HCT116 (cell line): ENCODE results near the gene HNRNPH3. TPM values are rescaled to one million over a fixed set of nuclear protein-coding genes. Genes with fewer than 3 reads are reported as not detected.

Experiments used
- ATAC-seq: fragments of 200-7000 bp; cut with Tn5 transposase; 2 replicates; pipeline ENCODE4 v1.9.1; 2020; ENCODE audit warnings: mild to moderate bottlenecking, moderate library complexity
- BruUV-seq: library from RNA; stranded (reverse); fragments of 400-500 nt; replicated peaks from 2 replicates; lab custom pipeline; 2021; lab: Mats Ljungman, UMichigan
- CTCF ChIA-PET: fragments of 300-600 bp; sonication (Branson Sonifier 250); formaldehyde crosslinking; loops from one replicate; lab custom pipeline; 2021; ENCODE audit warnings: antibody characterized with exemption; lab: Charles Lee
- POLR2A ChIA-PET: fragments of 300-600, 350-600 bp; sonication (Branson Sonifier 250); formaldehyde crosslinking; loops from one replicate; lab custom pipeline; 2021; ENCODE audit warnings: antibody characterized with exemption; lab: Charles Lee
- RAD21 ChIA-PET, 2 experiments: fragments of 300-600 bp; sonication (Branson Sonifier 250); formaldehyde crosslinking; loops; one replicate each; lab custom pipeline; 2023; ENCODE audit warnings: low total read pairs in 2 of 2; ENCODE audit not compliant: uncharacterized antibody in 2 of 2, unreplicated experiment in 2 of 2, low non-redundant PET in 1 of 2; lab: Charles Lee
- DNase-seq: peaks from one replicate; pipeline ENCODE4 v3.0.0-alpha.2; 2010; ENCODE audit warnings: low read depth, low spot score
- H2AFZ ChIP-seq: fragments of 200-600 bp; shearing (Covaris generic), sonication (generic); 2 replicates; pipeline ENCODE4 v1.6.1; 2017; ENCODE audit warnings: low read depth, mixed run types, mixed read lengths, antibody characterized with exemption, low read length; ENCODE audit not compliant: poor library complexity, severe bottlenecking
- H3K27ac ChIP-seq: 2 replicates; pipeline ENCODE4 v1.5.1; 2012; ENCODE audit warnings: low read depth, low read length
- H3K27me3 ChIP-seq: fragments of 200-600 bp; sonication (generic); 2 replicates; pipeline ENCODE4 v1.6.1; 2016; ENCODE audit warnings: mixed run types, low read length, mixed read lengths; ENCODE audit not compliant: insufficient read depth
- H3K36me3 ChIP-seq, 2 experiments: fragments of 200-500 bp in 1 of 2; fragments of 200-600 bp in 1 of 2; sonication (Bioruptor generic) in 1 of 2; sonication (generic) in 1 of 2; 2 replicates each; pipeline versions ENCODE4 v1.5.1 to v1.6.1; 2014 to 2016; ENCODE audit warnings: low read length in 2 of 2, inconsistent platforms in 1 of 2, mixed read lengths in 1 of 2, mixed run types in 1 of 2; ENCODE audit not compliant: insufficient read depth in 2 of 2, control insufficient read depth in 1 of 2
- H3K4me1 ChIP-seq, 2 experiments: fragments of 200-600 bp in 1 of 2; sonication (generic) in 1 of 2; 2 replicates each; pipeline versions ENCODE4 v1.5.1 to v1.6.1; 2012 to 2017; ENCODE audit warnings: low read length in 2 of 2, inconsistent platforms in 1 of 2, mild to moderate bottlenecking in 1 of 2, mixed read lengths in 1 of 2, mixed run types in 1 of 2, moderate library complexity in 1 of 2; ENCODE audit not compliant: insufficient read depth in 2 of 2, control insufficient read depth in 1 of 2
- H3K4me2 ChIP-seq: fragments of 200-600 bp; sonication (generic); 2 replicates; pipeline ENCODE4 v1.6.1; 2017; ENCODE audit warnings: mixed run types, low read length, mixed read lengths
- H3K4me3 ChIP-seq, 2 experiments: fragments of 200-600 bp in 1 of 2; sonication (generic) in 1 of 2; replicated peaks in 1 of 2; 2 replicates each; pipeline ENCODE4 v1.5.1; 2011 to 2016; ENCODE audit warnings: low read length in 2 of 2, control low read depth in 1 of 2, low read depth in 1 of 2, mild to moderate bottlenecking in 1 of 2, mixed read lengths in 1 of 2, mixed run types in 1 of 2
- H3K79me2 ChIP-seq: fragments of 200-600 bp; sonication (generic); 2 replicates; pipeline ENCODE4 v1.6.1; 2017; ENCODE audit warnings: mild to moderate bottlenecking, mixed run types, low read length, moderate library complexity, mixed read lengths; ENCODE audit not compliant: insufficient read depth
- H3K9ac ChIP-seq: fragments of 200-600 bp; sonication (generic); 2 replicates; pipeline ENCODE4 v1.6.1; 2016; ENCODE audit warnings: low read length, mixed read lengths
- H3K9me2 ChIP-seq: fragments of 200-600 bp; sonication (generic), shearing (Covaris generic); 2 replicates; pipeline ENCODE4 v1.6.1; 2017; ENCODE audit warnings: mixed run types, mild to moderate bottlenecking, moderate library complexity; ENCODE audit not compliant: insufficient read depth
- H3K9me3 ChIP-seq, 2 experiments: fragments of 200-500 bp in 1 of 2; fragments of 200-600 bp in 1 of 2; sonication (Bioruptor generic) in 1 of 2; sonication (generic) in 1 of 2; 2 replicates each; pipeline ENCODE4 v1.6.1; 2014 to 2017; ENCODE audit warnings: low read length in 2 of 2, mixed read lengths in 2 of 2, inconsistent platforms in 1 of 2, low read depth in 1 of 2, mild to moderate bottlenecking in 1 of 2, mixed run types in 1 of 2, moderate library complexity in 1 of 2; ENCODE audit not compliant: control insufficient read depth in 1 of 2, insufficient read depth in 1 of 2
- H4K20me1 ChIP-seq: fragments of 200-600 bp; sonication (generic), shearing (Covaris generic); 2 replicates; pipeline ENCODE4 v1.6.1; 2017; ENCODE audit warnings: mixed run types, mild to moderate bottlenecking, moderate library complexity; ENCODE audit not compliant: insufficient read depth
- CEBPB ChIP-seq: IDR thresholded peaks from 2 replicates; pipeline ENCODE4 v1.6.1; 2012; ENCODE audit warnings: low read depth
- EGR1 ChIP-seq: IDR thresholded peaks from 2 replicates; pipeline ENCODE4 v1.6.1; 2012; ENCODE audit warnings: low read depth
- ELF1 ChIP-seq: IDR thresholded peaks from 2 replicates; pipeline ENCODE4 v1.6.1; 2012; ENCODE audit warnings: low read depth, borderline replicate concordance
- EZH2 ChIP-seq: fragments of 200-600 bp; sonication (generic); IDR thresholded peaks from 2 replicates; pipeline ENCODE4 v1.6.1; 2017; ENCODE audit warnings: antibody characterized with exemption, mixed run types
- EZH2phosphoT487 ChIP-seq: fragments of 200-600 bp; IDR thresholded peaks from 2 replicates; pipeline ENCODE4 v1.6.1; 2018; ENCODE audit warnings: antibody characterized with exemption, borderline replicate concordance
- FOSL1 ChIP-seq: IDR thresholded peaks from 2 replicates; pipeline ENCODE4 v1.6.1; 2012; ENCODE audit warnings: low read depth
- JUND ChIP-seq: IDR thresholded peaks from 2 replicates; pipeline ENCODE4 v1.6.1; 2012
- POLR2A ChIP-seq: IDR thresholded peaks from 2 replicates; pipeline ENCODE4 v1.7.0; 2011; ENCODE audit warnings: borderline replicate concordance; ENCODE audit not compliant: insufficient read depth, insufficient read length; ENCODE audit errors: extremely low read depth
- POLR2AphosphoS5 ChIP-seq: IDR thresholded peaks from 2 replicates; pipeline ENCODE4 v1.6.1; 2011; ENCODE audit warnings: mild to moderate bottlenecking, low read depth, low read length, moderate library complexity
- SIN3A ChIP-seq: IDR thresholded peaks from 2 replicates; pipeline ENCODE4 v1.6.1; 2012; ENCODE audit warnings: low read depth
- SRF ChIP-seq: IDR thresholded peaks from 2 replicates; pipeline ENCODE4 v1.6.1; 2012; ENCODE audit warnings: low read depth
- TCF7L2 ChIP-seq: IDR thresholded peaks from 2 replicates; pipeline ENCODE4 v1.7.0; 2011; ENCODE audit warnings: borderline replicate concordance, inconsistent platforms; ENCODE audit not compliant: insufficient read depth, insufficient read length; ENCODE audit errors: extremely low read depth
- YY1 ChIP-seq: IDR thresholded peaks from 2 replicates; pipeline ENCODE4 v1.6.1; 2011; ENCODE audit warnings: low read length, low read depth, moderate library complexity, mild to moderate bottlenecking; ENCODE audit not compliant: insufficient replicate concordance; ENCODE audit errors: extremely low read depth
- ZFX ChIP-seq: fragments of 450-650 bp; IDR thresholded peaks from 2 replicates; pipeline ENCODE4 v1.6.1; 2017
- ZNF274 ChIP-seq: fragments of 200-500 bp; sonication (Bioruptor generic); IDR thresholded peaks from 2 replicates; pipeline ENCODE4 v1.6.1; 2014; ENCODE audit warnings: mild to moderate bottlenecking, low read depth, low read length, inconsistent platforms
- intact Hi-C: fragments of 100-400 bp; cut with micrococcal nuclease; formaldehyde crosslinking; loops from 2 replicates; pipeline ENCODE4 v1.10.0; 2022
- total RNA-seq: library from RNA; stranded (reverse); gene quantifications from one replicate; pipeline ENCODE4 v1.2.1, GENCODE V29; 2021; ENCODE audit not compliant: unreplicated experiment
- TF ChIP-seq, protein P1 (sequence below): IDR thresholded peaks from 2 replicates; pipeline ENCODE4 v1.6.1; 2012; ENCODE audit warnings: low read depth
- TF ChIP-seq, protein P2 (sequence below): IDR thresholded peaks from 2 replicates; pipeline ENCODE4 v1.6.1; 2011; ENCODE audit warnings: mild to moderate bottlenecking, low read length, moderate library complexity; ENCODE audit not compliant: insufficient replicate concordance; ENCODE audit errors: extremely low read depth
- TF ChIP-seq, protein P3 (sequence below), 3 experiments: fragments of 200-600 bp in 1 of 3; sonication (generic) in 1 of 3; IDR thresholded peaks in 2 of 3; conservative IDR thresholded peaks in 1 of 3; 2 replicates each; pipeline ENCODE4 v1.5.1; 2012 to 2017; ENCODE audit warnings: low read depth in 2 of 3, low read length in 2 of 3, antibody characterized with exemption in 1 of 3, borderline replicate concordance in 1 of 3, control low read depth in 1 of 3, mild to moderate bottlenecking in 1 of 3, mixed read lengths in 1 of 3, mixed run types in 1 of 3, moderate library complexity in 1 of 3; ENCODE audit not compliant: insufficient read depth in 1 of 3

The HNRNPH3 gene
- total RNA-seq, 1 experiment from 2014 or later, result 126 TPM

DNA sequence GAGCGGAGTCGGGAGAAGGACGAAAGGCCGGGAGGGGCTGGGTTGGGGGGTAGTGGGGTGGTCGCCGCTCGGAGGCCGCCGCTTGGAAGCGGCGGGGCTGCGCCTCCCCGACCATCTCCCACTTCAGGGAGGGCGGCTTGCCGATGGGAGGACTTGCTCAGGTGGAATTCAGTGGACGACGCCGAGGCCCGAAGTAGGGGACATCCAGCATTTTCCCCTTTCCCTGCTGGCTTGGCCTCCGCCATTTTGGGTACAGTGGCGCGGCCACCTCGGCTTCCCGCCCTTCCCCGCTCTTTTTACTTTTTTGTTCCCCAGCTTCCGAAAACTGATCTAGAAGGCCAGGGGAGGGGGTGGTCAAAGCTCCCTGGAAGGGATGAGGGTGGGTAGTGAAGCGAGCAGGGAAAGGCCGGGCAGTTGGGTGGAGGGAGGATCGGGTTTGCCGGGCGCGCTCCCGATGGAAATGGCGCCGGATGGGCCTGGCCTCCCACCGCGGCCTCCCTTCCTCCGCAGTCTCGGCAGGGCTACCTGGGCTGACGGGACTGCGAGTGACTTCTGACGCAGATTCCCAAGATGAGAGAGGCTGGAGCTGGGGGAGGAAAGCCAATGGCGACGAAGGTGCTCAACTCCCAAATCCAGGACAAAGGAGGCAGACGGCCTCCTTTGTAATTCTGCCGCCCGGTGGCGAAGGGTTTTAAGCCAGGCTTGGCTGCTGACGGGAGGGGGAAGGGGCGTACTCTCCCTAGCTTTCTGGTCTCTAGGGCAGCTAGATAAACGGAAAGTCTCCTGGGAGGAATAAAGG, 594 bp downstream of the HNRNPH3 start, which contains the start of gene PBLD:
Gene PBLD (minus strand): TSS at position 670 of the 799 bp plus-strand sequence. CDS start 26,084 bp downstream, outside the sequence.
- Histone ChIP-seq H2AFZ (no peak within 1 kb of the TSS), H3K4me1 (peaks cover 41 to 46% of the 10 kb centered on the region in 2 experiments)
- peak; percentile 87 for TF ChIP-seq YY1
- peak; percentile 86 for TF ChIP-seq TCF7L2
- TF ChIP-seq ZNF274, result no peak
- TF ChIP-seq FOSL1, result no peak
- TF ChIP-seq EZH2phosphoT487, result no peak
- TF ChIP-seq, protein P1, sequence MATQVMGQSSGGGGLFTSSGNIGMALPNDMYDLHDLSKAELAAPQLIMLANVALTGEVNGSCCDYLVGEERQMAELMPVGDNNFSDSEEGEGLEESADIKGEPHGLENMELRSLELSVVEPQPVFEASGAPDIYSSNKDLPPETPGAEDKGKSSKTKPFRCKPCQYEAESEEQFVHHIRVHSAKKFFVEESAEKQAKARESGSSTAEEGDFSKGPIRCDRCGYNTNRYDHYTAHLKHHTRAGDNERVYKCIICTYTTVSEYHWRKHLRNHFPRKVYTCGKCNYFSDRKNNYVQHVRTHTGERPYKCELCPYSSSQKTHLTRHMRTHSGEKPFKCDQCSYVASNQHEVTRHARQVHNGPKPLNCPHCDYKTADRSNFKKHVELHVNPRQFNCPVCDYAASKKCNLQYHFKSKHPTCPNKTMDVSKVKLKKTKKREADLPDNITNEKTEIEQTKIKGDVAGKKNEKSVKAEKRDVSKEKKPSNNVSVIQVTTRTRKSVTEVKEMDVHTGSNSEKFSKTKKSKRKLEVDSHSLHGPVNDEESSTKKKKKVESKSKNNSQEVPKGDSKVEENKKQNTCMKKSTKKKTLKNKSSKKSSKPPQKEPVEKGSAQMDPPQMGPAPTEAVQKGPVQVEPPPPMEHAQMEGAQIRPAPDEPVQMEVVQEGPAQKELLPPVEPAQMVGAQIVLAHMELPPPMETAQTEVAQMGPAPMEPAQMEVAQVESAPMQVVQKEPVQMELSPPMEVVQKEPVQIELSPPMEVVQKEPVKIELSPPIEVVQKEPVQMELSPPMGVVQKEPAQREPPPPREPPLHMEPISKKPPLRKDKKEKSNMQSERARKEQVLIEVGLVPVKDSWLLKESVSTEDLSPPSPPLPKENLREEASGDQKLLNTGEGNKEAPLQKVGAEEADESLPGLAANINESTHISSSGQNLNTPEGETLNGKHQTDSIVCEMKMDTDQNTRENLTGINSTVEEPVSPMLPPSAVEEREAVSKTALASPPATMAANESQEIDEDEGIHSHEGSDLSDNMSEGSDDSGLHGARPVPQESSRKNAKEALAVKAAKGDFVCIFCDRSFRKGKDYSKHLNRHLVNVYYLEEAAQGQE, result no peak
- TF ChIP-seq POLR2AphosphoS5, result 0 out of 2 replicates have a peak, but pooled peaks have one; percentile 10
- no peak for TF ChIP-seq CEBPB
- TF ChIP-seq EGR1, result no peak; the same call in 1 of the 2 replicates
- TF ChIP-seq JUND, result no peak
- no peak for TF ChIP-seq SRF
- peak; percentile 84 for TF ChIP-seq ZFX
- TF ChIP-seq EZH2, result no peak
- TF ChIP-seq, protein P2, sequence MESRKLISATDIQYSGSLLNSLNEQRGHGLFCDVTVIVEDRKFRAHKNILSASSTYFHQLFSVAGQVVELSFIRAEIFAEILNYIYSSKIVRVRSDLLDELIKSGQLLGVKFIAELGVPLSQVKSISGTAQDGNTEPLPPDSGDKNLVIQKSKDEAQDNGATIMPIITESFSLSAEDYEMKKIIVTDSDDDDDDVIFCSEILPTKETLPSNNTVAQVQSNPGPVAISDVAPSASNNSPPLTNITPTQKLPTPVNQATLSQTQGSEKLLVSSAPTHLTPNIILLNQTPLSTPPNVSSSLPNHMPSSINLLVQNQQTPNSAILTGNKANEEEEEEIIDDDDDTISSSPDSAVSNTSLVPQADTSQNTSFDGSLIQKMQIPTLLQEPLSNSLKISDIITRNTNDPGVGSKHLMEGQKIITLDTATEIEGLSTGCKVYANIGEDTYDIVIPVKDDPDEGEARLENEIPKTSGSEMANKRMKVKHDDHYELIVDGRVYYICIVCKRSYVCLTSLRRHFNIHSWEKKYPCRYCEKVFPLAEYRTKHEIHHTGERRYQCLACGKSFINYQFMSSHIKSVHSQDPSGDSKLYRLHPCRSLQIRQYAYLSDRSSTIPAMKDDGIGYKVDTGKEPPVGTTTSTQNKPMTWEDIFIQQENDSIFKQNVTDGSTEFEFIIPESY, result no peak
- TF ChIP-seq SIN3A, result no peak
- TF ChIP-seq POLR2A, result no peak
- TF ChIP-seq ELF1, result no peak
- TF ChIP-seq, protein P3, sequence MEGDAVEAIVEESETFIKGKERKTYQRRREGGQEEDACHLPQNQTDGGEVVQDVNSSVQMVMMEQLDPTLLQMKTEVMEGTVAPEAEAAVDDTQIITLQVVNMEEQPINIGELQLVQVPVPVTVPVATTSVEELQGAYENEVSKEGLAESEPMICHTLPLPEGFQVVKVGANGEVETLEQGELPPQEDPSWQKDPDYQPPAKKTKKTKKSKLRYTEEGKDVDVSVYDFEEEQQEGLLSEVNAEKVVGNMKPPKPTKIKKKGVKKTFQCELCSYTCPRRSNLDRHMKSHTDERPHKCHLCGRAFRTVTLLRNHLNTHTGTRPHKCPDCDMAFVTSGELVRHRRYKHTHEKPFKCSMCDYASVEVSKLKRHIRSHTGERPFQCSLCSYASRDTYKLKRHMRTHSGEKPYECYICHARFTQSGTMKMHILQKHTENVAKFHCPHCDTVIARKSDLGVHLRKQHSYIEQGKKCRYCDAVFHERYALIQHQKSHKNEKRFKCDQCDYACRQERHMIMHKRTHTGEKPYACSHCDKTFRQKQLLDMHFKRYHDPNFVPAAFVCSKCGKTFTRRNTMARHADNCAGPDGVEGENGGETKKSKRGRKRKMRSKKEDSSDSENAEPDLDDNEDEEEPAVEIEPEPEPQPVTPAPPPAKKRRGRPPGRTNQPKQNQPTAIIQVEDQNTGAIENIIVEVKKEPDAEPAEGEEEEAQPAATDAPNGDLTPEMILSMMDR (IDR thresholded peaks at IDR 0.05 in 2 of 3, conservative IDR thresholded peaks at IDR 0.05 in 1 of 3; ENCODE audit: borderline replicate concordance in 1 of 3, insufficient read depth in 1 of 3, low read depth in 2 of 3, low read length in 2 of 3), result peak in 2 of 3 experiments; percentile 24 to 34; a peak in 3 of 6 replicates

More for the DNA sequence above, 594 bp downstream of the HNRNPH3 start, which contains the start of gene PBLD:
- ATAC-seq (peak; percentile 44), DNase-seq (peak; percentile 43)
- intact Hi-C loops, result loop anchor here (10.0 kb wide), 1 partner anchor 478 kb away; no protein-coding TSS in a partner anchor
- ChIA-PET RAD21 (interaction anchor here (0.7 kb wide), 2 partner anchors 120 to 477 kb away, joined by 3 to 4 read pairs; no protein-coding TSS in a partner anchor), POLR2A (interaction anchor here (0.7 to 1.8 kb wide), 10 partner anchors 9 to 863 kb away, joined by 3 to 11 read pairs (median 6); no protein-coding TSS in a partner anchor), CTCF (interaction anchor here (1.4 kb wide), 1 partner anchor 477 kb away, joined by 3 read pairs; no protein-coding TSS in a partner anchor)
- Histone ChIP-seq H3K9me2 (no peaks in the 10 kb centered on the region), H3K4me2 (peak within 1 kb of the TSS; percentile 94), H3K27me3 (no peaks in the 10 kb centered on the region), H3K9ac (peak within 1 kb of the TSS; percentile 96), H4K20me1 (peaks cover 46% of the 10 kb centered on the region; the same call in 1 of the 2 replicates), H3K79me2 (peaks cover 56% of the 10 kb centered on the region), H3K27ac (peak within 1 kb of the TSS; percentile 85), H3K4me3 (peak within 1 kb of the TSS; percentile 89 to 90), H3K9me3 (no peaks in the 10 kb centered on the region), H3K36me3 (peaks cover 4 to 14% of the 10 kb centered on the region in 2 experiments; a peak in 2 of 4 replicates)
- BruUV-seq, result TSS peak; percentile 36
